ENCODE data around the gene GLRX3.

Gene GLRX3

DNA sequence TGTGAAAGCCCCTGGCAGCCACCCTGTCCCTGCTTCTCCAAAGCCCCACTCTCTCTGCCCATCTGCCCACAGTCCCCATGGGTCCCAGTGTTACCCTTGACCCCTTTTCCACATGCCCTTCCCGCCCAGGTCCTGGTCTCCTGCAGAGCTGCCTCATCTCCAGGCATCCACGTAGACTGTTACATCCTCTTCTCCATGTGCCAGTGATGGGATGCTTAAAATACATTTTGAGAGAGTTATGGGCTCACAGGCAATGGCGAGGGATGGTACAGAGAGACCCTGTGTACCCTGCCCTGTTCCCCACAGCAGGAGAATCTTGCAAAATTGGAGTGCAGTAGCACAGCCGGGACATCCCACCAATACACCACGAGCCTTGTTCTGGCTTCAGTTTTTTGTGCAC is 56.8 kb downstream of the GLRX3 start:
- no peak for DNase-seq (ENCODE audit: low read depth)
- H3K4me3 ChIP-seq (ENCODE audit: low read depth, low read length): no peak overlapping the region
- TF ChIP-seq, protein P1, sequence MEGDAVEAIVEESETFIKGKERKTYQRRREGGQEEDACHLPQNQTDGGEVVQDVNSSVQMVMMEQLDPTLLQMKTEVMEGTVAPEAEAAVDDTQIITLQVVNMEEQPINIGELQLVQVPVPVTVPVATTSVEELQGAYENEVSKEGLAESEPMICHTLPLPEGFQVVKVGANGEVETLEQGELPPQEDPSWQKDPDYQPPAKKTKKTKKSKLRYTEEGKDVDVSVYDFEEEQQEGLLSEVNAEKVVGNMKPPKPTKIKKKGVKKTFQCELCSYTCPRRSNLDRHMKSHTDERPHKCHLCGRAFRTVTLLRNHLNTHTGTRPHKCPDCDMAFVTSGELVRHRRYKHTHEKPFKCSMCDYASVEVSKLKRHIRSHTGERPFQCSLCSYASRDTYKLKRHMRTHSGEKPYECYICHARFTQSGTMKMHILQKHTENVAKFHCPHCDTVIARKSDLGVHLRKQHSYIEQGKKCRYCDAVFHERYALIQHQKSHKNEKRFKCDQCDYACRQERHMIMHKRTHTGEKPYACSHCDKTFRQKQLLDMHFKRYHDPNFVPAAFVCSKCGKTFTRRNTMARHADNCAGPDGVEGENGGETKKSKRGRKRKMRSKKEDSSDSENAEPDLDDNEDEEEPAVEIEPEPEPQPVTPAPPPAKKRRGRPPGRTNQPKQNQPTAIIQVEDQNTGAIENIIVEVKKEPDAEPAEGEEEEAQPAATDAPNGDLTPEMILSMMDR (IDR thresholded peaks at IDR 0.05; ENCODE audit: control insufficient read depth, extremely low read depth, insufficient read depth): no peak

GRCh38 chr10:130193493-130194193 is 57.5 kb downstream of the GLRX3 start:
- TF ChIP-seq, protein P1 (IDR thresholded peaks at IDR 0.05; ENCODE audit: control insufficient read depth, extremely low read depth, insufficient read depth): no peak
- H3K4me3 ChIP-seq (ENCODE audit: low read depth, low read length): no peak overlapping the region
- no peak for DNase-seq (ENCODE audit: low read depth)

DNA sequence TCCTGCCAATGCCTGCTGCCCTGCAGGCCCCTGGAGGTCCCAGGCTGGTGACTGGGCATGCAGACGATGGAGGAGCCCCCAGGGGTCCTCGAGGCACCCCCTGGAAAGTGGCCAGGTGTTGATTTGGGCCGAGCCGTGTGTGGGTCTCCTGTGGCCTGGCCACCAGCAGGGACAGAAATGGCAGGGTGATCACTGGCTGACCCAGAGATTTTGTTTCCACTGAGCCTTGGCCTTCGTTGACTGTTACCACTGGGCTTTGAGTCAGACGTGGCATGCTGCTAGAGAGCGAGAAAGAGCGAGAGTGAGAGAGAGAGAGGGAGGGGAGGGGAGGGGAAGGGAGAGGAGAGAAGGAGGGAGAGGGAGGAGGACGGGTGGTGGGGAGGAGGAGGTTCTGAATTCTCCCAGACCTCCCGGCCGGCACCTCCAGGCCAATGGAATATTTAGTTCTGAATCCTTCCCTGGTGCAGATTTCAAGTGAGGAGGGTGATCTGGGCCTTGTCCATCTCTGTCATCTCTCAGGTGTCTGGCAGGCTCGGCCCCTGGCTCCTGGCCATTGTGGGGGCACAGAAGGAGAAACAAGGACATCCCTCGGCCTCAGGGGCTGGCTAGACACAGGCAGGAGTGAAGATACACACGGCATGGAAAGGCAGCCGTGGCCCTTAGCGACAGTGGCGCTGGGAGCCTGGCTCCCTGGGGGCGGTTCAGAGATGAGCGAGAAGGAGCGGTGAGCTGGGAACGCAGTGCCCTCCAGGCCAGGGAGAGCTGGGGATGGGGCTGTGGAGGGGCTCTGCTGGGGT is 58.2 kb downstream of the GLRX3 start:
- DNase-seq (ENCODE audit: low read depth): no peak
- no peak overlapping the region for H3K4me3 ChIP-seq (ENCODE audit: low read depth, low read length)
- TF ChIP-seq, protein P1 (IDR thresholded peaks at IDR 0.05; ENCODE audit: control insufficient read depth, extremely low read depth, insufficient read depth): no peak

- no peak for DNase-seq (ENCODE audit: low read depth)
- H3K4me3 ChIP-seq (ENCODE audit: low read depth, low read length): no peak overlapping the region
- TF ChIP-seq, protein P1 (IDR thresholded peaks at IDR 0.05; ENCODE audit: control insufficient read depth, extremely low read depth, insufficient read depth): no peak
Observed at GRCh38 chr10:130194991-130195645, 58.9 kb downstream of the GLRX3 start.

DNA sequence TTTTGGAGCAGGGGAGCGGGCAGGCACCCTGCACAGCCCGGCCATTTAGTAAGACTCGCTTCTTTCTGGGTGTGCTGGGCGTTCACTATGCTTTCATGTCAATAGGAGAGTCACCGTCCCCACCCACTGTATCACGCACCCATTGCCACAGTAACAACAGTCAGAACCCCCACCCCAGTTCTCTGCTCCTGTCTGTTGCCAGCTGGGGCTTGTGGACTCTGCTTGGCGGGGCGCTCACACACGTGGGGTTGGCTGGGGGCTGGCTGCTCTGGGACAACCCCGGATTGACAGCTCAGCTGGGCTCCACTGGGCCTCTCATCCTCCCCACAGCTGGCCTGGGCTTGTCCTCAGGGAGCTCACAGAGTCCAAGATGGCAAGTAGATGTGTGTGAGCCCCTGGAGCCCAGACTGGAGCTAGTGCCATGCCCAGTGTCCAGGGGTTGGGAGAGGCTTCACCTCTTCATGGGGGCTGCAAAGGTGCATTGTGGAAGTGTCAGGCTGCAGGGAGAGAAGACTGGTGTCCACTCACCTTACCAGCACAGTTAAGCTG is 59.6 kb downstream of the GLRX3 start:
- TF ChIP-seq, protein P1 (IDR thresholded peaks at IDR 0.05; ENCODE audit: control insufficient read depth, extremely low read depth, insufficient read depth): no peak
- no peak for DNase-seq (ENCODE audit: low read depth)
- no peak overlapping the region for H3K4me3 ChIP-seq (ENCODE audit: low read depth, low read length)

DNA sequence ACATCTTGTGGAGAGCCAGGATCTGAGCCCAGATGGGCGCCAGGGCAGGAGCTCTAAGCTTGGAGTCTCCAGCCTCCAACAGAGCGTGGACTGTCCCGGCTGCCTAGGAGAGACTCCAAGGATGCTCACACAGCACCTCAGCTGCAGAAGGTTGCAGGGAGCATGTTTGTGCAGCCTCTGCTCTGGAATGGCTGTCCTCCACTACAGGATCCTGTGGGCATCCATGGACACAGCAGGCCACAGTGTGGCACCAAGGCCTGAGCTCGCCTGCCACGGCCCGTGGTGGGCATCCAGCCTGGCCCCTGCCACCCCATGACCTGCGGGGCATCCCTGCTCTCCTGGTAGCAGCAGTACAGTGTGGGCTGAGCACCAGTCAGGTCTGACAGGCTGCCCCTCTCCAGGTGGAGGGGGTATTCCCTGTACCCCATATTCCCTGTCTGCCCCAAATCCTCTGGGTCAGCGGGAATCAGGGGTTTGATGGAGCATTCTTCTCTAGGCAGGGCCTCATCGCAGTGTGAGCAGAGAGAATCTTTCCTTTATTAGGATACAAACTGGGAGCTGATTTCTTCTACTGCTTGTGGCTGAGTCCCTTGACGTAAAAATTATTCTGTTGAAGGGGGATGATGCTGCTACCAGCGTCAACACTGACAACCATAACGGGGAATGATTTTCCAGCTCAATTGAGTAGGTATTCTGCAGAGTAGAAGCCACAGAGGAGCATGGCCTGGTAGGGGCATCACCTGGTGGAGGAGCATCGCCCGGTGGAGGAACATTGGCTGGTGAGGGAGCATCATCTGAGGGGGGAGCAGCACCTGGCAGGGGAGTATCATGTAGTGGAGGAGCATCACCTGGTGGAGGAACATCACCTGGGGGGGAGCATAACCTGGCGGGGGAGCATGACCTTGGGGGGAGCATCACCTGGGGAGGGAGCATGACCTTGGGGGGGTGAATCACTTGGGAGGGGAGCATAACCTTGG is 60.6 kb downstream of the GLRX3 start:
- no peak overlapping the region for H3K4me3 ChIP-seq (ENCODE audit: low read depth, low read length)
- DNase-seq (ENCODE audit: low read depth): no peak
- TF ChIP-seq, protein P1 (IDR thresholded peaks at IDR 0.05; ENCODE audit: control insufficient read depth, extremely low read depth, insufficient read depth): no peak
